CD4-positive, alpha-beta memory T cell (primary cell): ENCODE measurements around the gene MIAT. TPM values are rescaled to one million over a fixed set of nuclear protein-coding genes. Genes with fewer than 3 reads are reported as not detected.
"Not testable (repeated sequence)": the region's sequence is repeated elsewhere in the genome, so short reads cannot be mapped to it uniquely, and the experiment has no call there.

Source experiments
- CTCF ChIA-PET: fragments of 350-600 bp; sonication (Branson Sonifier 250); formaldehyde crosslinking; loops from one replicate; lab custom pipeline; 2021; ENCODE audit warnings: inconsistent platforms; ENCODE audit not compliant: partially characterized antibody; lab: Charles Lee
- POLR2A ChIA-PET: fragments of 350-600 bp; sonication (Branson Sonifier 250); formaldehyde crosslinking; loops from one replicate; lab custom pipeline; 2021; ENCODE audit not compliant: partially characterized antibody; lab: Charles Lee
- DNase-seq, 5 donors: peaks; one replicate each; pipeline versions ENCODE4 v3.0.0 to v3.0.0-alpha.2; 2020 to 2022; ENCODE audit warnings: mixed read lengths in 1 of 5
- H3K27ac ChIP-seq: one replicate; pipeline ENCODE4 v1.7.0; 2013; ENCODE audit warnings: low read depth, low read length
- H3K27me3 ChIP-seq: 2 replicates; pipeline ENCODE4 v1.7.0; 2013; ENCODE audit warnings: mild to moderate bottlenecking, low read length, moderate library complexity; ENCODE audit not compliant: insufficient read depth
- H3K36me3 ChIP-seq: 2 replicates; pipeline ENCODE4 v1.7.0; 2013; ENCODE audit warnings: mild to moderate bottlenecking, low read length, moderate library complexity; ENCODE audit not compliant: insufficient read depth
- H3K4me1 ChIP-seq: 2 replicates; pipeline ENCODE4 v1.7.0; 2013; ENCODE audit warnings: mild to moderate bottlenecking, low read length, moderate library complexity; ENCODE audit not compliant: insufficient read depth
- H3K4me3 ChIP-seq, 2 donors: one replicate each; pipeline ENCODE4 v1.7.0; 2013; ENCODE audit warnings: low read length in 2 of 2, mild to moderate bottlenecking in 1 of 2
- H3K9me3 ChIP-seq, 2 donors: one replicate each; pipeline ENCODE4 v1.7.0; 2013; ENCODE audit warnings: low read length in 2 of 2, control low read depth in 1 of 2; ENCODE audit not compliant: control insufficient read depth in 1 of 2
- H3K27ac Mint-ChIP-seq, 7 donors: one replicate each; pipeline ENCODE4 v1.8.0; 2020 to 2021; ENCODE audit warnings: mixed read lengths in 7 of 7, mild to moderate bottlenecking in 6 of 7, inconsistent platforms in 3 of 7, moderate library complexity in 3 of 7
- H3K27me3 Mint-ChIP-seq, 2 donors: one replicate each; pipeline ENCODE4 v1.8.0; 2020 to 2021; ENCODE audit warnings: mixed read lengths in 2 of 2
- H3K36me3 Mint-ChIP-seq, 2 donors: one replicate each; pipeline ENCODE4 v1.8.0; 2020 to 2021; ENCODE audit warnings: mixed read lengths in 2 of 2, inconsistent platforms in 1 of 2, mild to moderate bottlenecking in 1 of 2
- H3K4me1 Mint-ChIP-seq, 4 donors: one replicate each; pipeline ENCODE4 v1.8.0; 2020 to 2021; ENCODE audit warnings: mixed read lengths in 4 of 4, mild to moderate bottlenecking in 1 of 4
- H3K4me3 Mint-ChIP-seq, 8 donors: one replicate each; pipeline ENCODE4 v1.8.0; 2020 to 2021; ENCODE audit warnings: mixed read lengths in 8 of 8, mild to moderate bottlenecking in 7 of 8, moderate library complexity in 6 of 8, inconsistent platforms in 3 of 8
- H3K9me3 Mint-ChIP-seq, 8 donors: one replicate each; pipeline ENCODE4 v1.8.0; 2020 to 2021; ENCODE audit warnings: mixed read lengths in 8 of 8, mild to moderate bottlenecking in 5 of 8, inconsistent platforms in 3 of 8, moderate library complexity in 1 of 8
- intact Hi-C: fragments of 100-400 bp; cut with micrococcal nuclease; formaldehyde crosslinking; loops from one replicate; pipeline ENCODE4 v1.15.1; 2023
- polyA plus RNA-seq, 2 donors: library from polyadenylated mRNA; unstranded; fragments of 300-500 nt; fragmentation: Illumina TruSeq; gene quantifications; one replicate each; pipeline ENCODE4 v1.2.3, GENCODE V29; 2021
- total RNA-seq, 2 experiments: library from RNA; stranded (reverse); gene quantifications; one replicate each; pipeline ENCODE4 v1.2.3, GENCODE V29; 2021

Gene MIAT
- total and polyA plus RNA-seq, 4 experiments from 2014 or later: 0.54 to 270 (median 132) TPM

GRCh38 chr22:26702906-26703830, 45.8 kb downstream of the MIAT start:
- no peak for DNase-seq
- H3K9me3 Mint-ChIP-seq: peaks cover 0 to 14% (median 4%) of the 10 kb centered on the region in 8 donors
- Histone ChIP-seq H3K27me3 (no peaks in the 10 kb centered on the region), H3K4me3 (no peak overlapping the region), H3K9me3 (no peaks in the 10 kb centered on the region), H3K27ac (no peak overlapping the region), H3K36me3 (peaks cover 24% of the 10 kb centered on the region), H3K4me1 (peaks cover 13% of the 10 kb centered on the region)
- peaks cover 22 to 52% (median 32%) of the 10 kb centered on the region in 4 donors for H3K4me1 Mint-ChIP-seq
- no peaks in the 10 kb centered on the region for H3K27me3 Mint-ChIP-seq
- H3K36me3 Mint-ChIP-seq: peaks cover 49 to 58% of the 10 kb centered on the region in 2 donors
- intact Hi-C loops: no loop called here
- POLR2A ChIA-PET: interaction anchor here (0.9 kb wide), 1 partner anchor 12 kb away, joined by 3 read pairs; no protein-coding TSS in a partner anchor
- CTCF ChIA-PET: interaction anchor here (1.4 kb wide), 1 partner anchor 24 kb away, joined by 3 read pairs; no protein-coding TSS in a partner anchor
- peak overlapping the region in 1 of 7 donors; percentile 53 for H3K27ac Mint-ChIP-seq
- H3K4me3 Mint-ChIP-seq: no peak overlapping the region

- Mint-ChIP-seq H3K9me3 (peaks cover 0 to 14% (median 3%) of the 10 kb centered on the region in 8 donors), H3K27ac (peak overlapping the region in 2 of 7 donors; percentile 27 to 65), H3K4me1 (peaks cover 22 to 47% (median 34%) of the 10 kb centered on the region in 4 donors), H3K36me3 (peaks cover 44 to 54% of the 10 kb centered on the region in 2 donors), H3K4me3 (peak overlapping the region in 1 of 8 donors; percentile 27)
- POLR2A ChIA-PET: interaction anchor here (0.6 kb wide), 1 partner anchor 115 kb away, joined by 3 read pairs; the partner anchor contains the start of gene TPST2
- H3K9me3 ChIP-seq, DNase-seq, intact Hi-C loops, H3K27me3 Mint-ChIP-seq, H3K4me3 ChIP-seq, CTCF ChIA-PET, H3K36me3 ChIP-seq, H3K27me3 ChIP-seq, H3K27ac ChIP-seq: not testable (repeated sequence)
- peaks cover 13% of the 10 kb centered on the region for H3K4me1 ChIP-seq
Measured at GRCh38 chr22:26705379-26705778, 48.0 kb downstream of the MIAT start.

GRCh38 chr22:26707090-26707489, 49.7 kb downstream of the MIAT start:
- no peaks in the 10 kb centered on the region for H3K9me3 ChIP-seq
- H3K4me3 ChIP-seq: no peak overlapping the region
- DNase-seq: no peak
- Mint-ChIP-seq H3K27ac (peak overlapping the region in 1 of 7 donors; percentile 17), H3K27me3 (no peaks in the 10 kb centered on the region), H3K36me3 (peaks cover 53 to 66% of the 10 kb centered on the region in 2 donors), H3K4me1 (peaks cover 25 to 64% (median 42%) of the 10 kb centered on the region in 4 donors), H3K4me3 (no peak overlapping the region), H3K9me3 (peaks cover 0 to 14% (median 3%) of the 10 kb centered on the region in 8 donors)
- H3K27me3 ChIP-seq: no peaks in the 10 kb centered on the region
- peaks cover 10% of the 10 kb centered on the region for H3K36me3 ChIP-seq
- CTCF ChIA-PET: interaction anchor here (0.9 kb wide), 1 partner anchor 9 kb away, joined by 3 read pairs; no protein-coding TSS in a partner anchor
- H3K27ac ChIP-seq: no peak overlapping the region
- intact Hi-C loops: no loop called here
- peaks cover 10% of the 10 kb centered on the region for H3K4me1 ChIP-seq
- POLR2A ChIA-PET: no interaction called here

GRCh38 chr22:26707581-26707980, 50.2 kb downstream of the MIAT start:
- Mint-ChIP-seq H3K9me3 (peaks cover 0 to 14% (median 3%) of the 10 kb centered on the region in 8 donors), H3K27ac (peak overlapping the region in 1 of 7 donors; percentile 6), H3K36me3 (peaks cover 50 to 66% of the 10 kb centered on the region in 2 donors), H3K4me1 (peaks cover 22 to 61% (median 41%) of the 10 kb centered on the region in 4 donors), H3K27me3 (no peaks in the 10 kb centered on the region), H3K4me3 (no peak overlapping the region)
- H3K9me3 ChIP-seq: no peaks in the 10 kb centered on the region
- intact Hi-C loops: no loop called here
- CTCF ChIA-PET: interaction anchor here (0.9 kb wide), 1 partner anchor 8 kb away, joined by 3 read pairs; no protein-coding TSS in a partner anchor
- no peak overlapping the region for H3K4me3 ChIP-seq
- H3K4me1 ChIP-seq: peaks cover 10% of the 10 kb centered on the region
- no peaks in the 10 kb centered on the region for H3K27me3 ChIP-seq
- peaks cover 10% of the 10 kb centered on the region for H3K36me3 ChIP-seq
- H3K27ac ChIP-seq: no peak overlapping the region
- POLR2A ChIA-PET: no interaction called here
- no peak for DNase-seq

GRCh38 chr22:26708256-26709009, 51.0 kb downstream of the MIAT start:
- H3K9me3 Mint-ChIP-seq: peaks cover 0 to 14% (median 3%) of the 10 kb centered on the region in 8 donors
- no peak overlapping the region for H3K4me3 Mint-ChIP-seq
- ChIA-PET CTCF (no interaction called here), POLR2A (no interaction called here)
- no peaks in the 10 kb centered on the region for H3K27me3 Mint-ChIP-seq
- no peaks in the 10 kb centered on the region for H3K27me3 ChIP-seq
- H3K36me3 ChIP-seq: peaks cover 10% of the 10 kb centered on the region
- no peak for DNase-seq
- H3K27ac ChIP-seq: no peak overlapping the region
- H3K9me3 ChIP-seq: no peaks in the 10 kb centered on the region
- H3K27ac Mint-ChIP-seq: peak overlapping the region in 1 of 7 donors; percentile 73
- H3K36me3 Mint-ChIP-seq: peaks cover 49 to 66% of the 10 kb centered on the region in 2 donors
- peaks cover 23 to 58% (median 37%) of the 10 kb centered on the region in 4 donors for H3K4me1 Mint-ChIP-seq
- intact Hi-C loops: no loop called here
- no peak overlapping the region for H3K4me3 ChIP-seq
- peaks cover 10% of the 10 kb centered on the region for H3K4me1 ChIP-seq

- DNase-seq: no peak
- Histone ChIP-seq H3K27ac (no peak overlapping the region), H3K4me3 (no peak overlapping the region), H3K27me3 (no peaks in the 10 kb centered on the region), H3K9me3 (no peaks in the 10 kb centered on the region), H3K36me3 (peaks cover 10% of the 10 kb centered on the region), H3K4me1 (peaks cover 5% of the 10 kb centered on the region)
- intact Hi-C loops: no loop called here
- Mint-ChIP-seq H3K27me3 (no peaks in the 10 kb centered on the region), H3K4me1 (peaks cover 25 to 56% (median 35%) of the 10 kb centered on the region in 4 donors), H3K27ac (peak overlapping the region in 3 of 7 donors; percentile 29 to 65 (median 53)), H3K36me3 (peaks cover 49 to 72% of the 10 kb centered on the region in 2 donors), H3K4me3 (no peak overlapping the region), H3K9me3 (peaks cover 0 to 14% (median 3%) of the 10 kb centered on the region in 8 donors)
- POLR2A ChIA-PET: no interaction called here
- CTCF ChIA-PET: no interaction called here
Measured at GRCh38 chr22:26709617-26710390, 52.4 kb downstream of the MIAT start.
